ENCODE data around the gene SYCN.

Gene SYCN

DNA sequence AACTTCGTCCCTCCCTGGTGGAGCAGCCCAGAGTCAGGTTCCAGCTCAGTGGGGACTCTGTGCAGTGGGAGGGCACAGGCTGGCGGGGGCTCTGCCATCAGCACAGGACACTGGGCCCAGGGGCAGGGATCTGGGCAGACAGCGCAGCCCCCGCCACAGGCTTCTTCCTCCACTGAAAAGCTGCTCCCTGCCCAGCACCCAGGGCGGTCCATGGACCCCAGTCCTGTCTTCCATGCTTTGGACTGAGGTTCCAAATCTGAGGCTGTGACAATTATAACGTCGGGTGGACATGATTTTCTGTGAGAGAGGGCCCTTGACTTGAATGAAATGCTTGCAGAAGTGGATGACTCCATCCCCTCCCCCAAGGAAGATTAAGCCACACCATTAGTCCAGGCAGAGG, 28.5 kb downstream of the SYCN start:
- DNase-seq (ENCODE audit: low read depth) = no peak
- no peak overlapping the region for H3K4me3 ChIP-seq (ENCODE audit: low read depth, low read length)
- TF ChIP-seq, protein P1, sequence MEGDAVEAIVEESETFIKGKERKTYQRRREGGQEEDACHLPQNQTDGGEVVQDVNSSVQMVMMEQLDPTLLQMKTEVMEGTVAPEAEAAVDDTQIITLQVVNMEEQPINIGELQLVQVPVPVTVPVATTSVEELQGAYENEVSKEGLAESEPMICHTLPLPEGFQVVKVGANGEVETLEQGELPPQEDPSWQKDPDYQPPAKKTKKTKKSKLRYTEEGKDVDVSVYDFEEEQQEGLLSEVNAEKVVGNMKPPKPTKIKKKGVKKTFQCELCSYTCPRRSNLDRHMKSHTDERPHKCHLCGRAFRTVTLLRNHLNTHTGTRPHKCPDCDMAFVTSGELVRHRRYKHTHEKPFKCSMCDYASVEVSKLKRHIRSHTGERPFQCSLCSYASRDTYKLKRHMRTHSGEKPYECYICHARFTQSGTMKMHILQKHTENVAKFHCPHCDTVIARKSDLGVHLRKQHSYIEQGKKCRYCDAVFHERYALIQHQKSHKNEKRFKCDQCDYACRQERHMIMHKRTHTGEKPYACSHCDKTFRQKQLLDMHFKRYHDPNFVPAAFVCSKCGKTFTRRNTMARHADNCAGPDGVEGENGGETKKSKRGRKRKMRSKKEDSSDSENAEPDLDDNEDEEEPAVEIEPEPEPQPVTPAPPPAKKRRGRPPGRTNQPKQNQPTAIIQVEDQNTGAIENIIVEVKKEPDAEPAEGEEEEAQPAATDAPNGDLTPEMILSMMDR (IDR thresholded peaks at IDR 0.05; ENCODE audit: insufficient read depth, low read depth, low read length, missing control alignments) = no peak

DNA sequence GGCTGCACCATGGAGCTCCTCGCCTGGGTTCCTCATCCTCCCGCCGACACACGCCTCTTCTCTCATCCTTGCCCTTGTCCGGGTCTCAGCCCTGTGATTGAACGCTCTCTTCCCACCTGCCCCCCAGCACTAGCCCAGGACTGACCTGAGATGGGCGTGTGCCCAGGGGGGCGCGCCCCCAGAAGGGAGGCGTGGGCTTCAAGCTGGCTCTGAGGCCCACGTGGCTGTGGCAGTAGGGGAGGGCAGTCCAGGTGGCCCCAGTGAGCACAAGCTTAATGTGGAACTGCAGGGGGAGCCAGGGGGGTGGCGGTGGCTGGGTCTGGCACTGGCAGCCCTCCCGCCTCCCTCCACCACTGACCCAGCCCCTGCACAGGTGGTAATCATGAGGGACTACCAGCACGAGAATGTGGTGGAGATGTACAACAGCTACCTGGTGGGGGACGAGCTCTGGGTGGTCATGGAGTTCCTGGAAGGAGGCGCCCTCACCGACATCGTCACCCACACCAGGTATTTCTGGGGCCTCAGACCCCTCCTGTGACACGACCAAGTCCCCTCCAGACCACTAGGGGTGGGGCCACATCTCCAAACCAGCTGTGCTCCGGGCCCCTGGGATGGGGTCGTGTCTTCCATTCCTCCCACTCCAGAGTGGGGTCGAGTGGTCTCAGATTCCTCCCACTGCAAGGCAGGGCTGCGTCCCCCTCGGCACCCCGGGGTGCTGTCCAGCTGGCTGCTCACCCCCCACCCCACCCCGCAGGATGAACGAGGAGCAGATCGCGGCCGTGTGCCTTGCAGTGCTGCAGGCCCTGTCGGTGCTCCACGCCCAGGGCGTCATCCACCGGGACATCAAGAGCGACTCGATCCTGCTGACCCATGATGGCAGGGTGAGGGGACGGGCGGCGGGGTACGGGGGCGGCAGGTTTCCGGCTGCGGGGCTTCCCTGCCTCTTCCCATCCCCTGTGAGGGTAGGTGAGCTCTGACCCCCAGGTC, 29.2 kb downstream of the SYCN start:
- H3K4me3 ChIP-seq (ENCODE audit: low read depth, low read length) = no peak overlapping the region
- TF ChIP-seq, protein P1 (IDR thresholded peaks at IDR 0.05; ENCODE audit: insufficient read depth, low read depth, low read length, missing control alignments) = no peak
- no peak for DNase-seq (ENCODE audit: low read depth)

DNA sequence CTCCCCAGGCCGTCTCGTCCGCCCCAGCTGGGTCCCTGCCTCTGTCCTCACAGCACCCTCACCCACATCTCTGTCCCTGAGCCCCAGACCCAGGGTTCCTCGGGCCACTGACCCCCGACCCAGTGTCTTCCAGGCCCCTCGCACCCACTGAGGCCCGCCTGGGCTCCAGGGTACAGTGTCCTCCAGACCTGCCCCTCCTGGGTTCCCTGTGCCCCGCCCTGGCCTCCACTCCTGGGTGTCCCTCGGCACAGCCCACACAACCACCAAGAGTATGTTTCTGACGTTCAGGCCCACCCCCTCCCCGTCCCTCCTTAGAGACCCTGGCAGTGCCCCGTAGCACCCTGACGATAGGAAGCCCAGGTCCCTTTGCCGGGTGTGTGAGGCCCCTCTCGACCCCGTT, 29.9 kb downstream of the SYCN start:
- TF ChIP-seq, protein P1 (IDR thresholded peaks at IDR 0.05; ENCODE audit: insufficient read depth, low read depth, low read length, missing control alignments) = no peak
- no peak overlapping the region for H3K4me3 ChIP-seq (ENCODE audit: low read depth, low read length)
- DNase-seq (ENCODE audit: low read depth) = no peak

DNA sequence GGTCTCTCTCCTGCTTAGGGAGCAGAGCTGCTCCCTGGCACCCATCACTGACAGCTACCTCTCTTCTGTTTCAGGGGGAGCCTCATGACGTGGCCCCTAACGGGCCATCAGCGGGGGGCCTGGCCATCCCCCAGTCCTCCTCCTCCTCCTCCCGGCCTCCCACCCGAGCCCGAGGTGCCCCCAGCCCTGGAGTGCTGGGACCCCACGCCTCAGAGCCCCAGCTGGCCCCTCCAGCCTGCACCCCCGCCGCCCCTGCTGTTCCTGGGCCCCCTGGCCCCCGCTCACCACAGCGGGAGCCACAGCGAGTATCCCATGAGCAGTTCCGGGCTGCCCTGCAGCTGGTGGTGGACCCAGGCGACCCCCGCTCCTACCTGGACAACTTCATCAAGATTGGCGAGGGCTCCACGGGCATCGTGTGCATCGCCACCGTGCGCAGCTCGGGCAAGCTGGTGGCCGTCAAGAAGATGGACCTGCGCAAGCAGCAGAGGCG, 30.5 kb downstream of the SYCN start:
- no peak for DNase-seq (ENCODE audit: low read depth)
- TF ChIP-seq, protein P1 (IDR thresholded peaks at IDR 0.05; ENCODE audit: insufficient read depth, low read depth, low read length, missing control alignments) = no peak
- H3K4me3 ChIP-seq (ENCODE audit: low read depth, low read length) = no peak overlapping the region

DNA sequence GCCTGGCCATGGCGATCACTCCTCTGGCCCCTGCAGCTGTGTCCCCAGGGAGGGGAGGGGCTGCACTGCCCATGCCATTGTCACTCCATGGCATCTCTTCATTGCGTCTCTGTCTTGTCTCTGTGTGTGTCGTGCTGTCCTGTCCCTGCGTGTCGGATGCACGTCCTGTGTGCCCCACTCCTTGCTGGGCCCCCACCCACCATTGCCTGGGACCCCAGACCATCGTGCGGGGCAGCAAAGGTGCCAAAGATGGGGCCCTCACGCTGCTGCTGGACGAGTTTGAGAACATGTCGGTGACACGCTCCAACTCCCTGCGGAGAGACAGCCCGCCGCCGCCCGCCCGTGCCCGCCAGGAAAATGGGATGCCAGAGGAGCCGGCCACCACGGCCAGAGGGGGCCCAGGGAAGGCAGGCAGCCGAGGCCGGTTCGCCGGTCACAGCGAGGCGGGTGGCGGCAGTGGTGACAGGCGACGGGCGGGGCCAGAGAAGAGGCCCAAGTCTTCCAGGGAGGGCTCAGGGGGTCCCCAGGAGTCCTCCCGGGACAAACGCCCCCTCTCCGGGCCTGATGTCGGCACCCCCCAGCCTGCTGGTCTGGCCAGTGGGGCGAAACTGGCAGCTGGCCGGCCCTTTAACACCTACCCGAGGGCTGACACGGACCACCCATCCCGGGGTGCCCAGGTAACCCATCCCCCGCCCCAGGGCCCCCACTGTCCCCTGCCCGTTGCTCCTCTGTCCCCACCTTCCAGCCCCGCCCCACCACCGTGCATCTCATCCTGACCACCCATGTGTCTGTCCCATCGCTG, 31.2 kb downstream of the SYCN start:
- TF ChIP-seq, protein P1 (IDR thresholded peaks at IDR 0.05; ENCODE audit: insufficient read depth, low read depth, low read length, missing control alignments) = no peak
- DNase-seq (ENCODE audit: low read depth) = no peak
- no peak overlapping the region for H3K4me3 ChIP-seq (ENCODE audit: low read depth, low read length)

DNA sequence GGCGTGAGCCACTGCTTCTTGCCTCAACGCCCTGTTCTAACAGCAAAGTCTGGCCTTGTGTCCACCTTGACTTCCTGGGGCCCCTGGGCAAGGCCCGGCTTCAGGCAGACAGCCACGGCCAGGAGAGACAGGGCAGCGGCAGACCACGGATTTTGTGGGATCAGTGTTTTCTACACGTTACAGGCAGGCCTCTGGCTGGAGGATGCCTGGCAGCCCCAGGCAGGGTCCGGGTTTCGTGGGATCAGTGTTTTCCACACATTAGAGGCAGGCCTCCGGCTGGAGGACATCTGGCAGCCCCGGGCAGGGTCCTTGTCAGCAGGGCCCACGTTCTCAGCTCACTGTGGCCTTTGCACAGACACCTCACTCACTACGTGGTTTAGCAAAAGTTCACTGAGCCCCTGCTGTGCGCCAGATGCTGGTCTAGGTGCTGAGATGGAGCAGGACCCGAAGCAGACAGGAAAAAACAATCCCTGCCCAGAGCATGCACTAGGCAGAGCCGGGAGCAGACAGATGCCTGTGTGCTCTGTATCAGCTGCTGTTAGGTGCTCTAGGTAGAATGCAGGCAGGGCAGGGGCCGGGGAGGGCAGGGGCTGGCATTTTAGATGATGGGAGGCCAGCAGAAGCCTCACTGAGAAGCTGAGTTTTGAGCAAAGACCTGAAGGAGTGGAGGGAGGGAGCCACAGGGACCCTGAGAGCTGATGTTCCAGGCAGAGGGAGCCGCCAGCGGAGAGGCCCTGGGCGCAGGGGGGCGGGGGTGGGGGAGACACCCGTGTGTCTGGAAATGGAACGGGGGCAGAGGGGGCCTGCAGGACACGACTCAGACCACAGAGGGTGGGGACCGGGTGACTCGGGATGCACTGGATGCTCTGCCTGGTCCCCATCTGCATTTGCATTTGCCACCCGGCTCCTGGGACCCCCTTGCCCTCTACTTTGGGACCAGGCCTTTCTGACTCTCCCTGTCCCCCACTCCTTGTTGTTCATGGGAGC, 32.3 kb downstream of the SYCN start:
- TF ChIP-seq, protein P1 (IDR thresholded peaks at IDR 0.05; ENCODE audit: insufficient read depth, low read depth, low read length, missing control alignments) = no peak
- no peak for DNase-seq (ENCODE audit: low read depth)
- H3K4me3 ChIP-seq (ENCODE audit: low read depth, low read length) = no peak overlapping the region

Data from GM12865 (cell line).